Liver (tissue), 9 donors: Measurements from ENCODE around the gene PPP1R36. TPM values are rescaled to one million over a fixed set of nuclear protein-coding genes. Genes with fewer than 3 reads are reported as not detected.

Experiments
- DNase-seq: peaks from one replicate; pipeline ENCODE4 v3.0.0-alpha.2; 2017; ENCODE audit warnings: low spot score
- H3K27ac ChIP-seq, 2 donors: one replicate each; pipeline ENCODE4 v1.7.0; 2013; ENCODE audit warnings: inconsistent platforms in 2 of 2, low read length in 2 of 2, control low read depth in 1 of 2, low read depth in 1 of 2, mild to moderate bottlenecking in 1 of 2
- H3K27me3 ChIP-seq, 4 donors: one replicate each; pipeline versions ENCODE4 v1.6.1 to v1.7.0; 2013; ENCODE audit warnings: low read length in 3 of 4, inconsistent platforms in 1 of 4, mild to moderate bottlenecking in 1 of 4, moderate library complexity in 1 of 4; ENCODE audit not compliant: control insufficient read depth in 4 of 4, insufficient read depth in 4 of 4
- H3K36me3 ChIP-seq, 4 donors: one replicate each; pipeline versions ENCODE4 v1.6.1 to v1.7.0; 2013; ENCODE audit warnings: low read length in 3 of 4, mild to moderate bottlenecking in 3 of 4, low read depth in 1 of 4, moderate library complexity in 1 of 4; ENCODE audit not compliant: control insufficient read depth in 4 of 4, insufficient read depth in 3 of 4
- H3K4me1 ChIP-seq, 4 donors: one replicate each; pipeline versions ENCODE4 v1.6.1 to v1.7.0; 2013; ENCODE audit warnings: low read length in 3 of 4, mild to moderate bottlenecking in 3 of 4, moderate library complexity in 1 of 4; ENCODE audit not compliant: control insufficient read depth in 4 of 4, insufficient read depth in 4 of 4
- H3K4me3 ChIP-seq, 3 donors: one replicate each; pipeline versions ENCODE4 v1.6.1 to v1.7.0; 2013; ENCODE audit warnings: low read length in 3 of 3, control low read depth in 1 of 3, low read depth in 1 of 3, mild to moderate bottlenecking in 1 of 3
- H3K9ac ChIP-seq, 2 donors: one replicate each; pipeline ENCODE4 v1.7.0; 2013; ENCODE audit warnings: low read length in 2 of 2, mild to moderate bottlenecking in 2 of 2, moderate library complexity in 2 of 2, control low read depth in 1 of 2, low read depth in 1 of 2
- H3K9me3 ChIP-seq, 4 donors: one replicate each; pipeline versions ENCODE4 v1.6.1 to v1.7.0; 2013; ENCODE audit warnings: low read length in 3 of 4; ENCODE audit not compliant: control insufficient read depth in 4 of 4
- ATF3 ChIP-seq: IDR thresholded peaks from 2 replicates; pipeline ENCODE4 v1.6.1; 2016; ENCODE audit warnings: antibody characterized with exemption
- EGR1 ChIP-seq, 2 donors: IDR thresholded peaks; 2 replicates each; pipeline ENCODE4 v1.6.1; 2016 to 2018; ENCODE audit warnings: antibody characterized with exemption in 2 of 2, low read depth in 2 of 2
- FOXA2 ChIP-seq: IDR thresholded peaks from 2 replicates; pipeline ENCODE4 v1.6.1; 2016; ENCODE audit warnings: antibody characterized with exemption
- HNF4A ChIP-seq, 2 donors: conservative IDR thresholded peaks; 2 replicates each; pipeline ENCODE4 v1.6.1; 2016; ENCODE audit warnings: antibody characterized with exemption in 2 of 2, mild to moderate bottlenecking in 2 of 2
- HNF4G ChIP-seq: IDR thresholded peaks from 2 replicates; pipeline ENCODE4 v1.6.1; 2016; ENCODE audit warnings: antibody characterized with exemption
- JUND ChIP-seq, 2 donors: IDR thresholded peaks; 2 replicates each; pipeline ENCODE4 v1.6.1; 2016; ENCODE audit warnings: antibody characterized with exemption in 2 of 2
- MAX ChIP-seq: IDR thresholded peaks from 2 replicates; pipeline ENCODE4 v1.6.1; 2016; ENCODE audit warnings: antibody characterized with exemption
- RAD21 ChIP-seq, 2 donors: IDR thresholded peaks; 2 replicates each; pipeline ENCODE4 v1.6.1; 2016; ENCODE audit warnings: antibody characterized with exemption in 2 of 2, mild to moderate bottlenecking in 2 of 2
- REST ChIP-seq: IDR thresholded peaks from 2 replicates; pipeline ENCODE4 v1.6.1; 2016; ENCODE audit warnings: antibody characterized with exemption, mild to moderate bottlenecking
- RXRA ChIP-seq, 2 donors: IDR thresholded peaks; 2 replicates each; pipeline ENCODE4 v1.6.1; 2017 to 2018; ENCODE audit warnings: antibody characterized with exemption in 2 of 2, mild to moderate bottlenecking in 1 of 2
- SP1 ChIP-seq: IDR thresholded peaks from 2 replicates; pipeline ENCODE4 v1.6.1; 2018; ENCODE audit warnings: antibody characterized with exemption, mild to moderate bottlenecking
- TAF1 ChIP-seq: conservative IDR thresholded peaks from 2 replicates; pipeline ENCODE4 v1.6.1; 2016; ENCODE audit warnings: antibody characterized with exemption, mild to moderate bottlenecking
- YY1 ChIP-seq: IDR thresholded peaks from 2 replicates; pipeline ENCODE4 v1.6.1; 2016; ENCODE audit warnings: antibody characterized with exemption, mild to moderate bottlenecking
- ZBTB33 ChIP-seq: IDR thresholded peaks from 2 replicates; pipeline ENCODE4 v1.6.1; 2016; ENCODE audit warnings: antibody characterized with exemption
- WGBS: extraction: QIAGEN DNeasy Blood & Tissue Kit; methylation state at CpG from one replicate; pipeline ENCODE4 v1.1.7; 2013; 5-methylcytosine and 5-hydroxymethylcytosine counted together
- polyA plus RNA-seq, 2 donors: library from polyadenylated mRNA; stranded (reverse) in 1 of 2; unstranded in 1 of 2; fragments of 200-250 nt in 1 of 2; fragments of >200 nt in 1 of 2; fragmentation: Nextera tagmentation in 1 of 2; extraction: Ambion mirVana in 1 of 2; gene quantifications; one replicate each; pipeline versions ENCODE4 v1.2.1 to v1.2.3, GENCODE V29; 2013 to 2015
- total RNA-seq, 2 donors: library from RNA; depleted of rRNA; stranded (reverse); fragments of >200 nt; gene quantifications; one replicate each; pipeline ENCODE4 v1.2.3, GENCODE V29; 2014
- TF ChIP-seq, protein P1 (sequence below): fragments of 150-350 bp; IDR thresholded peaks from 2 replicates; pipeline ENCODE4 v1.5.1; 2017; ENCODE audit warnings: improper control_type of control experiment, low read depth, low read length; ENCODE audit not compliant: missing input control
- donor health status: healthy.
- donor health status: healthy.
- donor health status: healthy.
- donor health status: healthy.
- donor health status: healthy.

The PPP1R36 gene
- total and polyA plus RNA-seq, 4 donors, result 0.08 to 0.09 (median 0.08) TPM; not detected in 1

DNA sequence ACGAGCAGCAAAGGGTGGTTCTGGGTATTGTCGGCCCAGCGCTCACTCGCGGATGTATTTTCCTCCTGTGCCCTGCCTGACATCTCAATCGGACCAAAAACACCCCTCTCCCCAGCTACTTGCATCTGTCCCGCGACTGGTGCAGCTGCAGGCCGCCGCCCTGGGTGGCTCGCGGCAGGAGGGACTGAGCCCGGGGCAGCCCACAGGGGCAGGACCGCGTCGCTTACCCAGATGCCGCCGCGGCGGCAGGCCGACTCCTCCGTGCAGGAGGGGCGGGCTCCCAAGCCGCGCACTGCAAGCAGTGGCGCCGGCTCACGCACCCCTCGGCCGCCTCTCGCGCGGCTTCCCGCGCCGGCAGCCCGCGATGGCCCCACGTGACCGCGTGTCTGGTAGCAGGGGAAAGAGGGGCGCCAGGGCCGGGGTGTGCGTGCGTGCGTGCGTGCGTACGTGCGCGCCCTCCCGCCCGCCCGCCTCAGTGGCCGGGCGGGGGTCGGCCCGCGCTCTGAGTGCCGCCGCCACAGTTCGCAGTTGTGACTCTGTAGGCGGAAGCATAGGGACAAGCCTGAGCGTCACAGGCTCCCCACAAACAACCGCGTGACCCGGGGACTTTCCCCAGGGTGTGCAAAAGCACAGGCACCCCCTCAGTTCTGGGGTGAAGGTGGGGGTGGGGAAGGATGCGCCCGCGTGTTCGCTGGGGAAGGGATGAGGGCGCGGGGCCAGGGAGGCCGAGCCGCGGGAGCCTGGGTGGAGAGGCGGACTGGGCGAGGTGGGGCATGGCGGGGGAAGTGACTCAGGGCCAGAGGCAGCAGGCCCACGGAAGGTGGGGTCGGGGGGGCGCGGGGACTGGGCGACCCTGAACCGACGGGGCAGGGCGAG lies 46.1 kb upstream of the PPP1R36 start, which contains the start of gene ZBTB25:
ZBTB25 (minus strand) TSS at position 405 of the 876 bp plus-strand sequence. CDS start 13,305 bp downstream, outside the sequence.
- Histone ChIP-seq H3K4me3 (peak within 1 kb of the TSS; percentile 80 to 84 (median 82)), H3K9me3 (no peaks in the 10 kb centered on the region), H3K36me3 (no peaks in the 10 kb centered on the region), H3K9ac (peak within 1 kb of the TSS; percentile 78 to 95), H3K27me3 (no peaks in the 10 kb centered on the region), H3K4me1 (peaks cover 6 to 36% (median 21%) of the 10 kb centered on the region in 4 donors), H3K27ac (peak within 1 kb of the TSS; percentile 99 to 100)
- peak; percentile 77 for DNase-seq
- whole genome bisulfite sequencing, result under 1% methylated on average over 87 of the region's 87 CpGs
- TF ChIP-seq YY1, result peak; percentile 11
- TF ChIP-seq RXRA (IDR thresholded peaks at IDR 0.05), result no peak
- peak; percentile 42 for TF ChIP-seq ZBTB33
- no peak for TF ChIP-seq HNF4G
- TF ChIP-seq, protein P1, sequence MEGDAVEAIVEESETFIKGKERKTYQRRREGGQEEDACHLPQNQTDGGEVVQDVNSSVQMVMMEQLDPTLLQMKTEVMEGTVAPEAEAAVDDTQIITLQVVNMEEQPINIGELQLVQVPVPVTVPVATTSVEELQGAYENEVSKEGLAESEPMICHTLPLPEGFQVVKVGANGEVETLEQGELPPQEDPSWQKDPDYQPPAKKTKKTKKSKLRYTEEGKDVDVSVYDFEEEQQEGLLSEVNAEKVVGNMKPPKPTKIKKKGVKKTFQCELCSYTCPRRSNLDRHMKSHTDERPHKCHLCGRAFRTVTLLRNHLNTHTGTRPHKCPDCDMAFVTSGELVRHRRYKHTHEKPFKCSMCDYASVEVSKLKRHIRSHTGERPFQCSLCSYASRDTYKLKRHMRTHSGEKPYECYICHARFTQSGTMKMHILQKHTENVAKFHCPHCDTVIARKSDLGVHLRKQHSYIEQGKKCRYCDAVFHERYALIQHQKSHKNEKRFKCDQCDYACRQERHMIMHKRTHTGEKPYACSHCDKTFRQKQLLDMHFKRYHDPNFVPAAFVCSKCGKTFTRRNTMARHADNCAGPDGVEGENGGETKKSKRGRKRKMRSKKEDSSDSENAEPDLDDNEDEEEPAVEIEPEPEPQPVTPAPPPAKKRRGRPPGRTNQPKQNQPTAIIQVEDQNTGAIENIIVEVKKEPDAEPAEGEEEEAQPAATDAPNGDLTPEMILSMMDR, result no peak
- TF ChIP-seq HNF4A (conservative IDR thresholded peaks at IDR 0.05), result no peak
- peak; percentile 12 for TF ChIP-seq SP1

DNA sequence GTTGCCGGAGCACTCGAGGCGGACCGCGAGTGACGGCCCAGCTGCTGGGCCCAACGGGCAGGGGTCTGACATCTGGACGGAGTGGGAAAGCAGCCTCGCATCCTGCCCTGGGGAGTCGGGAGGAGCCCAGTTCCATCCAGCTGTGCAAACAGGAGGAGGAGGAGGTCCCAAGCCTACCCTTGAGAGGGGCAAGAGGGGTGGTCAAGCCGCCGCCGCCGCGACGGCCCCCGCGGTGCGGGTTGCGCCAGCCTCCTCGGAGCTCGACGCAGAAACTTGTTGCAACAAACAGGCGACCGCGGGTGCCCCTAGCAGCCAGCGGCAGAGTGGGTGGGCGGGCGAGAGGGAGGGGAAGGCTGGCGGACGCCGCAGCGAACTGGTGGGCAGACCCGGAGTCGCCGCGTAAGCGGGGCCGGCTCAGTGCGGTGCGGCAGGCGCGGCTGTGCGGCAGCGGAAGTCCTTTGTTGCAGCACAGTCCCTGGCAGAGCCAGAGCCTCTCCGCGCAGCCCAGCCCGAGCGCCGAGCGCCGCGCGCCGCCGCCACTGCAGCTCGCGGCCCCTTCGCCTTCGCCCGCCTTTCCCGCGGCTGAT lies 45.4 kb upstream of the PPP1R36 start, which contains the start of gene ZBTB1:
ZBTB1 (plus strand) TSS at position 461 of the 587 bp plus-strand sequence. CDS start 16,735 bp downstream, outside the sequence.
- Histone ChIP-seq H3K36me3 (no peaks in the 10 kb centered on the region), H3K27ac (peak within 1 kb of the TSS; percentile 99 to 100), H3K9ac (peak within 1 kb of the TSS; percentile 67 to 95), H3K27me3 (no peaks in the 10 kb centered on the region), H3K9me3 (no peaks in the 10 kb centered on the region), H3K4me1 (peaks cover 6 to 41% (median 23%) of the 10 kb centered on the region in 4 donors), H3K4me3 (peak within 1 kb of the TSS; percentile 62 to 84 (median 82))
- no peak for TF ChIP-seq JUND (IDR thresholded peaks at IDR 0.05)
- no peak for TF ChIP-seq EGR1 (IDR thresholded peaks at IDR 0.05; ENCODE audit: low read depth in 2 of 2)
- TF ChIP-seq ZBTB33, result no peak
- no peak for TF ChIP-seq RAD21 (IDR thresholded peaks at IDR 0.05)
- no peak for TF ChIP-seq FOXA2
- no peak for TF ChIP-seq ATF3
- TF ChIP-seq, protein P1, result no peak
- TF ChIP-seq SP1, result no peak
- no peak for TF ChIP-seq HNF4A (conservative IDR thresholded peaks at IDR 0.05)
- no peak for TF ChIP-seq HNF4G
- peak; percentile 65 for TF ChIP-seq TAF1
- no peak for TF ChIP-seq REST
- no peak for TF ChIP-seq RXRA (IDR thresholded peaks at IDR 0.05)
- peak; percentile 17 for TF ChIP-seq YY1
- no peak for TF ChIP-seq MAX
- WGBS, result under 1% methylated on average over 63 of the region's 63 CpGs
- DNase-seq, result peak; percentile 80
